ENCODE measurements around the gene C14orf132. TPM values are rescaled to one million over a fixed set of nuclear protein-coding genes. Genes with fewer than 3 reads are reported as not detected.

C14orf132 gene
- polyA plus RNA-seq, 3 donors, result not detected

DNA sequence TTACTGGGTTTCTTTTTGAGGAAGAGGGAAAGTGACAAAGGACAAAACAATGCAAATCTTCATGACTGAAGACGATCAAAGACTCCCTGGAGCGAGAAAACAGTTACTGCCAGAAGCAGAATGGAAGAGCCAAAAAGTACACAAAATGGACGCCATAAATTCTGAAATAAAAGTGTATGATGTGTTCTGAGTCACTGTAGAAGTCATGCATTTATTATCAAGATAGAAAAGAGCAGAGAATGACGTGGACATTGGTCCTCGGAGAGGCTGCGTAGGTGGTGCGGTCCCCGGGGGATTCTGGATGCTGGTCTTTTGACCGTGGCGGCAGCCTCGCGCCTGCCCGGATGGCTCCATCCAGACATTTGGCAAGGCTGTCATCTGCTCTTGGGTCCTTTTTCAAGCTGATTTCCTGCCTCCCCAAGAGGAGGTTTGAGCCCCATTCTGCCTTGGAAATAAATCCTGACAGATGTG, 52.8 kb downstream of the C14orf132 start:
- Histone ChIP-seq H3K36me3 (replicated peaks in 1 of 2; ENCODE audit: control insufficient read depth in 1 of 2, insufficient read depth in 2 of 2, low read length in 2 of 2) (no peaks in the 10 kb centered on the region), H3K4me2 (replicated peaks; ENCODE audit: extremely low read depth, low read length, poor library complexity, severe bottlenecking) (no peak overlapping the region), H3K9ac (ENCODE audit: insufficient read depth, low read length, poor library complexity, severe bottlenecking) (no peak overlapping the region), H3K4me1 (ENCODE audit: control insufficient read depth in 1 of 2, insufficient read depth in 2 of 2, low read length in 2 of 2) (no peaks in the 10 kb centered on the region), H3K9me3 (replicated peaks in 1 of 2; ENCODE audit: control insufficient read depth in 1 of 2, insufficient read depth in 1 of 2, low read length in 2 of 2) (no peaks in the 10 kb centered on the region), H4K20me1 (ENCODE audit: insufficient read depth, low read length) (no peaks in the 10 kb centered on the region), H2AFZ (ENCODE audit: insufficient read depth, low read depth, low read length, poor library complexity, severe bottlenecking) (no peak overlapping the region), H3K79me2 (ENCODE audit: insufficient read depth, low read length) (no peaks in the 10 kb centered on the region), H3K27me3 (ENCODE audit: control insufficient read depth in 2 of 2, insufficient read depth in 2 of 2, low read length in 2 of 2) (no peaks in the 10 kb centered on the region), H3K4me3 (replicated peaks in 1 of 3; ENCODE audit: low read depth in 2 of 3, low read length in 3 of 3) (no peak overlapping the region), H3K27ac (ENCODE audit: low read depth in 1 of 2, low read length in 2 of 2) (no peak overlapping the region)
- H3K4me1 Mint-ChIP-seq, result no peaks in the 10 kb centered on the region
- no peak overlapping the region for H3K27ac Mint-ChIP-seq
- no peak overlapping the region for H3K4me3 Mint-ChIP-seq
- H3K36me3 Mint-ChIP-seq, result no peaks in the 10 kb centered on the region
- no peaks in the 10 kb centered on the region for H3K9me3 Mint-ChIP-seq
- no peak for DNase-seq
- TF ChIP-seq, protein P1, sequence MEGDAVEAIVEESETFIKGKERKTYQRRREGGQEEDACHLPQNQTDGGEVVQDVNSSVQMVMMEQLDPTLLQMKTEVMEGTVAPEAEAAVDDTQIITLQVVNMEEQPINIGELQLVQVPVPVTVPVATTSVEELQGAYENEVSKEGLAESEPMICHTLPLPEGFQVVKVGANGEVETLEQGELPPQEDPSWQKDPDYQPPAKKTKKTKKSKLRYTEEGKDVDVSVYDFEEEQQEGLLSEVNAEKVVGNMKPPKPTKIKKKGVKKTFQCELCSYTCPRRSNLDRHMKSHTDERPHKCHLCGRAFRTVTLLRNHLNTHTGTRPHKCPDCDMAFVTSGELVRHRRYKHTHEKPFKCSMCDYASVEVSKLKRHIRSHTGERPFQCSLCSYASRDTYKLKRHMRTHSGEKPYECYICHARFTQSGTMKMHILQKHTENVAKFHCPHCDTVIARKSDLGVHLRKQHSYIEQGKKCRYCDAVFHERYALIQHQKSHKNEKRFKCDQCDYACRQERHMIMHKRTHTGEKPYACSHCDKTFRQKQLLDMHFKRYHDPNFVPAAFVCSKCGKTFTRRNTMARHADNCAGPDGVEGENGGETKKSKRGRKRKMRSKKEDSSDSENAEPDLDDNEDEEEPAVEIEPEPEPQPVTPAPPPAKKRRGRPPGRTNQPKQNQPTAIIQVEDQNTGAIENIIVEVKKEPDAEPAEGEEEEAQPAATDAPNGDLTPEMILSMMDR (IDR thresholded peaks at IDR 0.05), result no peak
- WGBS (ENCODE audit: insufficient coverage), result 95% methylated on average over 12 of the region's 13 CpGs
- intact Hi-C loops (cut with micrococcal nuclease), result no loop called here
- H3K27me3 Mint-ChIP-seq (ENCODE audit: low read depth in 3 of 3), result peaks cover 1 to 8% (median 6%) of the 10 kb centered on the region in 3 donors

DNA sequence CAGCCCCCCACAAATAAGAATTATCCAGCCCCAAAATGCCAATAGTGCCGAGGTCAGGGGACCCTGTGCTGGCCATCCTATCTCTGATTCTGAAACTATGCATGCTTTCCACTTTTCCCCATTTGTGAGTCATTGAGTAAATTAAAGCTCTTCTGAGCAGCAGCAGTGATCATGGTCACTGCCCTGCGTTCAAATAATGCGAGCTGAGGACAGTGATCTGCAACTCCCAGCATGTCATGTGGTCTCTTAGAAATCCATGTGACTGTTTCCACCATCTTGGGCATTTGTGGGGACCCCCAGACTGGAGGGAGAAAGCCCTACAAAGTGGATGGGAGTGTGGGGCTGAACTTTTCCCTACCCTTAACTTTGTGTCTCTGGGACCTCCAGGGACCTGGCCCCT, 53.8 kb downstream of the C14orf132 start:
- Mint-ChIP-seq H3K4me1 (no peaks in the 10 kb centered on the region), H3K4me3 (no peak overlapping the region), H3K9me3 (no peaks in the 10 kb centered on the region), H3K27me3 (ENCODE audit: low read depth in 3 of 3) (peaks cover 3 to 7% (median 6%) of the 10 kb centered on the region in 3 donors), H3K27ac (no peak overlapping the region), H3K36me3 (no peaks in the 10 kb centered on the region)
- WGBS (ENCODE audit: insufficient coverage), result 90% methylated on average over 2 of the region's 3 CpGs
- TF ChIP-seq, protein P1 (IDR thresholded peaks at IDR 0.05), result no peak
- H3K9ac ChIP-seq (ENCODE audit: insufficient read depth, low read length, poor library complexity, severe bottlenecking), result no peak overlapping the region
- no peak for DNase-seq
- no peaks in the 10 kb centered on the region for H3K36me3 ChIP-seq (replicated peaks in 1 of 2; ENCODE audit: control insufficient read depth in 1 of 2, insufficient read depth in 2 of 2, low read length in 2 of 2)
- H3K27me3 ChIP-seq (ENCODE audit: control insufficient read depth in 2 of 2, insufficient read depth in 2 of 2, low read length in 2 of 2), result no peaks in the 10 kb centered on the region
- no peak overlapping the region for H2AFZ ChIP-seq (ENCODE audit: insufficient read depth, low read depth, low read length, poor library complexity, severe bottlenecking)
- intact Hi-C loops (cut with micrococcal nuclease), result no loop called here
- no peaks in the 10 kb centered on the region for H4K20me1 ChIP-seq (ENCODE audit: insufficient read depth, low read length)
- H3K79me2 ChIP-seq (ENCODE audit: insufficient read depth, low read length), result no peaks in the 10 kb centered on the region
- H3K9me3 ChIP-seq (replicated peaks in 1 of 2; ENCODE audit: control insufficient read depth in 1 of 2, insufficient read depth in 1 of 2, low read length in 2 of 2), result no peaks in the 10 kb centered on the region
- no peaks in the 10 kb centered on the region for H3K4me1 ChIP-seq (ENCODE audit: control insufficient read depth in 1 of 2, insufficient read depth in 2 of 2, low read length in 2 of 2)
- no peak overlapping the region for H3K27ac ChIP-seq (ENCODE audit: low read depth in 1 of 2, low read length in 2 of 2)
- no peak overlapping the region for H3K4me3 ChIP-seq (replicated peaks in 1 of 3; ENCODE audit: low read depth in 2 of 3, low read length in 3 of 3)
- H3K4me2 ChIP-seq (replicated peaks; ENCODE audit: extremely low read depth, low read length, poor library complexity, severe bottlenecking), result no peak overlapping the region
